CD4-positive, alpha-beta T cell (primary cell): ENCODE measurements around the gene TMEM207. TPM values are rescaled to one million over a fixed set of nuclear protein-coding genes. Genes with fewer than 3 reads are reported as not detected.

Experiments
- ATAC-seq: fragments of 200-7000 bp; cut with Tn5 transposase; one replicate; pipeline ENCODE4 v1.10.0; 2022; ENCODE audit warnings: mild to moderate bottlenecking; ENCODE audit not compliant: poor library complexity
- CTCF ChIA-PET: fragments of 350-600 bp; sonication (Branson Sonifier 250); formaldehyde crosslinking; loops from one replicate; lab custom pipeline; 2021; ENCODE audit warnings: antibody characterized with exemption, inconsistent platforms; lab: Charles Lee
- POLR2A ChIA-PET: fragments of 350-600 bp; sonication (Branson Sonifier 250); formaldehyde crosslinking; loops from one replicate; lab custom pipeline; 2021; ENCODE audit warnings: antibody characterized with exemption, inconsistent platforms; lab: Charles Lee
- DNase-seq, 14 experiments: peaks; one replicate each; pipeline ENCODE4 v3.0.0-alpha.2; 2013 to 2020; ENCODE audit warnings: mixed read lengths in 2 of 14
- H3K27ac ChIP-seq, 2 donors: one replicate each; pipeline versions ENCODE4 v1.5.1 to v1.7.0; 2013; ENCODE audit warnings: low read length in 2 of 2, low read depth in 1 of 2, mild to moderate bottlenecking in 1 of 2
- H3K27me3 ChIP-seq, 2 experiments: 1 replicate in 1 of 2; 2 replicates in 1 of 2; pipeline versions ENCODE4 v1.6.1 to v1.7.0; 2013; ENCODE audit warnings: low read length in 2 of 2, control low read depth in 1 of 2, mild to moderate bottlenecking in 1 of 2, moderate library complexity in 1 of 2; ENCODE audit not compliant: insufficient read depth in 2 of 2, control insufficient read depth in 1 of 2
- H3K36me3 ChIP-seq: one replicate; pipeline ENCODE4 v1.6.1; 2013; ENCODE audit warnings: low read length, control low read depth; ENCODE audit not compliant: insufficient read depth
- H3K4me1 ChIP-seq: one replicate; pipeline ENCODE4 v1.6.1; 2013; ENCODE audit warnings: low read length, control low read depth; ENCODE audit not compliant: insufficient read depth
- H3K4me3 ChIP-seq: one replicate; pipeline ENCODE4 v1.5.1; 2013; ENCODE audit warnings: mild to moderate bottlenecking, low read length, moderate library complexity
- H3K9me3 ChIP-seq, 2 experiments: 1 replicate in 1 of 2; 2 replicates in 1 of 2; pipeline versions ENCODE4 v1.6.1 to v1.7.0; 2013; ENCODE audit warnings: low read length in 2 of 2, mild to moderate bottlenecking in 2 of 2, control low read depth in 1 of 2, moderate library complexity in 1 of 2; ENCODE audit not compliant: control insufficient read depth in 1 of 2, insufficient read depth in 1 of 2
- H3K27ac Mint-ChIP-seq: one replicate; pipeline ENCODE4 v1.8.0; 2020; ENCODE audit warnings: mixed read lengths
- H3K27me3 Mint-ChIP-seq: one replicate; pipeline ENCODE4 v1.8.0; 2021; ENCODE audit warnings: mixed read lengths
- H3K36me3 Mint-ChIP-seq: one replicate; pipeline ENCODE4 v1.8.0; 2021; ENCODE audit warnings: low read depth, mixed read lengths
- H3K4me1 Mint-ChIP-seq: one replicate; pipeline ENCODE4 v1.8.0; 2021; ENCODE audit warnings: low read depth, mixed read lengths
- H3K4me3 Mint-ChIP-seq: one replicate; pipeline ENCODE4 v1.8.0; 2020; ENCODE audit warnings: mild to moderate bottlenecking, mixed read lengths
- H3K9me3 Mint-ChIP-seq: one replicate; pipeline ENCODE4 v1.8.0; 2020; ENCODE audit warnings: mixed read lengths
- intact Hi-C, 2 experiments: fragments of 100-400 bp; cut with DNase I in 1 of 2; cut with micrococcal nuclease in 1 of 2; formaldehyde crosslinking; loops; one replicate each; pipeline versions ENCODE4 v1.15.1 to v1.9.0; 2023 to 2025; cut with DNase I, micrococcal nuclease
- polyA plus RNA-seq, 2 donors: library from polyadenylated mRNA; unstranded; fragments of 120-200 nt; gene quantifications; one replicate each; pipeline ENCODE4 v1.2.1, GENCODE V29; 2013
- total RNA-seq, 174 experiments: library from RNA in 2 of 174; stranded (reverse) in 2 of 174; gene quantifications; one replicate each; pipeline ENCODE4 v1.2.3 and lab custom pipeline; 2021 to 2026
- TF ChIP-seq, protein P1 (sequence below): fragments of 200-600 bp; IDR thresholded peaks from one replicate; pipeline ENCODE4 v1.8.0; 2022; ENCODE audit warnings: antibody characterized with exemption, mild to moderate bottlenecking

The TMEM207 gene
- total RNA-seq (not detected), total RNA-seq (lab: John Stamatoyannopoulos, UW) (0 to 0.11 (median 0) reads per million in 172 experiments)
- not detected for polyA plus RNA-seq (2013, experiment 1 of 2)
- polyA plus RNA-seq (2013, experiment 2 of 2) = not detected

DNA sequence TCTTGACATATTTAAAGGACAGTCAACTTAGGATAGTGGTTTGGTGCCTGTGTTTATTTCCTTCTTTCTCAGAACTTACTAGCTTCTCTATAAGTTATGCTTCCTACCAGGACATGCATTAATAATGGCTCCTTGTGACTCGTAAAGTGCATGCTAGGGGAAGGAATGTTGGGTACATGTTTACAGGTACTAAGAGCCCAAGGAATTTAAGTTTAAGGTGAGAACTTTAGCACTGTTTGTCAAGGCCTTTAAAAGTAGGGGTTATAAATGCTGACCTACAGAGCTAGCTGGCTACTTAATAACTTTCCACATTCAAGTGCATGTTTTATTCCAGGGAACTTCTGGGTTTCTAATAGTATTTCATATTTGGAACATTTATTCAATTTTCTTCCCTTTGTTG lies at the start of gene TMEM207:
Gene TMEM207 (minus strand): TSS at position 101 of the 400 bp plus-strand sequence. CDS start 92 bp downstream, at position 9.
- Histone ChIP-seq H3K9me3 (no peaks in the 10 kb centered on the region), H3K4me1 (no peaks in the 10 kb centered on the region), H3K4me3 (no peak within 1 kb of the TSS), H3K36me3 (no peaks in the 10 kb centered on the region), H3K27ac (no peak within 1 kb of the TSS), H3K27me3 (no peaks in the 10 kb centered on the region)
- intact Hi-C loops = no loop called here
- peaks cover 12% of the 10 kb centered on the region for H3K4me1 Mint-ChIP-seq
- no peak within 1 kb of the TSS for H3K27ac Mint-ChIP-seq
- CTCF ChIA-PET = no interaction called here
- DNase-seq = no peak
- TF ChIP-seq, protein P1, sequence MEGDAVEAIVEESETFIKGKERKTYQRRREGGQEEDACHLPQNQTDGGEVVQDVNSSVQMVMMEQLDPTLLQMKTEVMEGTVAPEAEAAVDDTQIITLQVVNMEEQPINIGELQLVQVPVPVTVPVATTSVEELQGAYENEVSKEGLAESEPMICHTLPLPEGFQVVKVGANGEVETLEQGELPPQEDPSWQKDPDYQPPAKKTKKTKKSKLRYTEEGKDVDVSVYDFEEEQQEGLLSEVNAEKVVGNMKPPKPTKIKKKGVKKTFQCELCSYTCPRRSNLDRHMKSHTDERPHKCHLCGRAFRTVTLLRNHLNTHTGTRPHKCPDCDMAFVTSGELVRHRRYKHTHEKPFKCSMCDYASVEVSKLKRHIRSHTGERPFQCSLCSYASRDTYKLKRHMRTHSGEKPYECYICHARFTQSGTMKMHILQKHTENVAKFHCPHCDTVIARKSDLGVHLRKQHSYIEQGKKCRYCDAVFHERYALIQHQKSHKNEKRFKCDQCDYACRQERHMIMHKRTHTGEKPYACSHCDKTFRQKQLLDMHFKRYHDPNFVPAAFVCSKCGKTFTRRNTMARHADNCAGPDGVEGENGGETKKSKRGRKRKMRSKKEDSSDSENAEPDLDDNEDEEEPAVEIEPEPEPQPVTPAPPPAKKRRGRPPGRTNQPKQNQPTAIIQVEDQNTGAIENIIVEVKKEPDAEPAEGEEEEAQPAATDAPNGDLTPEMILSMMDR = no peak
- H3K27me3 Mint-ChIP-seq = peaks cover 5% of the 10 kb centered on the region
- no peaks in the 10 kb centered on the region for H3K9me3 Mint-ChIP-seq
- no peaks in the 10 kb centered on the region for H3K36me3 Mint-ChIP-seq
- no peak within 1 kb of the TSS for H3K4me3 Mint-ChIP-seq
- POLR2A ChIA-PET = no interaction called here
- no peak for ATAC-seq

DNA sequence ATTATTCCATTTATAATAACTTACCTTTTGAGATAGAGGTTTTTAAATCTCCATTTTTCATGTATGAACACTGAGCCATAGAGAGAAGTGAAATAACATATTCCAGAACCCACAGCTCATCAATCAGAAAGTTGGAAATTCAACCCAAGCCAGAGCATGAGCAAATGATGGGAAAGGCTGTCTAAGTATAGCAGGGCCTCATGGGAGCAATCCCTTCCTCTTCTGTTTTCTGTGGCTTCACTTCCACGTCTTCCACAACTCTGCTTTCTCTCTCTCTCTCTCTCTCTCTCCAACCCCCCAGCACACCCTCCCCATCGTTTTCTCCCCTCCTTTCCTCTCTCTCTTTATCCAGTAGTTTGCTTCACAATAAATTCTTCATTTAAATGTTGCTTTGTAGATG lies 49.4 kb upstream of the TMEM207 start:
- Histone ChIP-seq H3K4me3 (no peak overlapping the region), H3K9me3 (no peaks in the 10 kb centered on the region), H3K27me3 (peaks cover 0 to 17% of the 10 kb centered on the region in 2 experiments), H3K27ac (no peak overlapping the region), H3K36me3 (no peaks in the 10 kb centered on the region), H3K4me1 (no peaks in the 10 kb centered on the region)
- TF ChIP-seq, protein P1 = no peak
- no peaks in the 10 kb centered on the region for H3K4me1 Mint-ChIP-seq
- no peaks in the 10 kb centered on the region for H3K36me3 Mint-ChIP-seq
- H3K27ac Mint-ChIP-seq = no peak overlapping the region
- intact Hi-C loops = no loop called here
- POLR2A ChIA-PET = no interaction called here
- H3K4me3 Mint-ChIP-seq = no peak overlapping the region
- DNase-seq = no peak
- H3K27me3 Mint-ChIP-seq = peaks cover 50% of the 10 kb centered on the region
- CTCF ChIA-PET = interaction anchor here (1.2 kb wide), 1 partner anchor 15 kb away, joined by 5 read pairs; the partner anchor contains the start of gene IL1RAP
- no peaks in the 10 kb centered on the region for H3K9me3 Mint-ChIP-seq
- ATAC-seq = no peak

DNA sequence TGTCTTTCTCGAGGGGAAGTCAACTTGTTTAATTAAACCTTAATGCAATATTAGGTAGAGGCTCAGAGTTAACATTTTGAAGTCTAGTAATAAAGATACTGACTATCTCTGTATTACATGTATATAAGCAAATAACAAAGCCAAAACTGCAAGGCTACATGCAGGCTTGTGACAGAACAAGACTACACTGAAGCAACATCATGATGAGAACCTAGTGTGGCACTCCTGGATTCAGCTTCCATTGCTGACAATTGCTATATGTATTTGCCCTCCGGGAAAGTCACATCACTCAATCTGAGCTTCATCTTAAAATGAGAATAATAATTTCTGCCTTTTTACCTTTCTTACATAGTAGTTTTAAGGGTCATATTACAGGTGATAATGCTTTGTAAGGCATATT lies 48.6 kb upstream of the TMEM207 start:
- H3K27me3 ChIP-seq = peaks cover 0 to 17% of the 10 kb centered on the region in 2 experiments
- Mint-ChIP-seq H3K4me1 (no peaks in the 10 kb centered on the region), H3K27ac (no peak overlapping the region), H3K27me3 (peaks cover 50% of the 10 kb centered on the region), H3K36me3 (no peaks in the 10 kb centered on the region), H3K4me3 (no peak overlapping the region), H3K9me3 (no peaks in the 10 kb centered on the region)
- H3K9me3 ChIP-seq = no peaks in the 10 kb centered on the region
- intact Hi-C loops = no loop called here
- no peaks in the 10 kb centered on the region for H3K4me1 ChIP-seq
- ATAC-seq (no peak), DNase-seq (no peak)
- no peak overlapping the region for H3K4me3 ChIP-seq
- CTCF ChIA-PET = interaction anchor here (0.5 to 1.2 kb wide), 2 partner anchors 16 to 536 kb away, joined by 4 to 5 read pairs; partner anchors contain the start of gene IL1RAP
- H3K36me3 ChIP-seq = no peaks in the 10 kb centered on the region
- POLR2A ChIA-PET = no interaction called here
- no peak overlapping the region for H3K27ac ChIP-seq
- TF ChIP-seq, protein P1 = no peak
